NCI-H774 (cell line): ENCODE results near the gene EID2B.

Experiments
- DNase-seq: peaks from one replicate; lab custom pipeline; 2025; lab: John Stamatoyannopoulos, UW

EID2B gene

DNA sequence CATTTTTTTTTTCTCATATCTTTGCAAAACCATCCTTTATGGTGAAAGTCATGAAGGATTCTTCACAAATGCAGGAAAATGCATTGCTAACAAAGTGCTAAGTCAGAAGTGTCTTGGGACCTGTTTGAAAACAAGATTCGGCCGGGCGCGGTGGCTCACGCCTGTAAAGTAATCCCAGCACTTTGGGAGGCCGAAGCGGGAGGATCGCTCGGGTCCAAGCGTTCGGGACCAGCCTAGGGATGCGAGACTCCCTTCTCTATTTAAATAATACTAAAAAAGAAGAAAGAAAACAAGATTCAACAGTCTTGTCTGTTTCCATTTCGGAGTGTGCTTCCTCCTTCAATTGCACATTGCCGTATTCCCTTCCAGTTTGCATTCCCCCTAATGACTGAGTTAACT is 819 bp downstream of the EID2B start:
- DNase-seq: no peak

DNA sequence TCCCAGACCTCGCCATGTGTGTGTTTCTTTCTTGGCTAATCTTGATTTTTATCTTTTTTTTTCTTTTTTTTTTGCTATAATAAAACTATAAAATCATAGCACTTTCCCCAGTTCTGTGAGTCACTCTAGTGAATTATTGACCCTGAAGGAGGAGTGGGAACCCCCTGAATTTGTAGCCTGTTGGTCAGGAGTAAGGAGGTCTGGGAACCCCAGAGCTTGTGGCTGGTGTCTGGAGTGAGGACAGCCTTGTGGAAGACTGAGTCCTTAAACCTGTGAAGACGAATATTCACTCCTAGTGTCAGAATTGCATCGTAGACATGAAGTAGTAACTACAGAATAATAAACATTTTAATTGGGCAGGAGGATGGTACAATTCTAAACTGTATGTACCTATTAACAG is 7.4 kb downstream of the EID2B start:
- DNase-seq: no peak

DNA sequence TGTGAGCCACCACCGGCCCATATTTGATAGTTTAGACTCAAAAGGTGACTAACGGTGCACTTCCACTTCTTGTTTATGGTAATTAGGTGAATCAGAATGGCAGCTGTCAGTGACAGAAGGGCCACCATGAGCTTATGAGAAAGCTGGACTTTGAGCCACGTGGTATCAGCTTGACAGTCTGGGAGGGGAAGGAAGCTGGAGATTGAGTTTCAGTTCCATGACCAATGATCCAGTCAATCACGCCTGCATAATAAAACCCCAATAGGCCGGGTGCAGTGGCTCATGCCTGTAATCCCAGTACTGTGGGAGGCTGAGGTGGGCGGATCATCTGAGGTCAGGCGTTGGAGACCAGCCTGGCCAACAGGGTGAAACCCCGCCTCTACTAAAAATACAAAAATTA is 8.2 kb downstream of the EID2B start:
- DNase-seq: no peak

DNA sequence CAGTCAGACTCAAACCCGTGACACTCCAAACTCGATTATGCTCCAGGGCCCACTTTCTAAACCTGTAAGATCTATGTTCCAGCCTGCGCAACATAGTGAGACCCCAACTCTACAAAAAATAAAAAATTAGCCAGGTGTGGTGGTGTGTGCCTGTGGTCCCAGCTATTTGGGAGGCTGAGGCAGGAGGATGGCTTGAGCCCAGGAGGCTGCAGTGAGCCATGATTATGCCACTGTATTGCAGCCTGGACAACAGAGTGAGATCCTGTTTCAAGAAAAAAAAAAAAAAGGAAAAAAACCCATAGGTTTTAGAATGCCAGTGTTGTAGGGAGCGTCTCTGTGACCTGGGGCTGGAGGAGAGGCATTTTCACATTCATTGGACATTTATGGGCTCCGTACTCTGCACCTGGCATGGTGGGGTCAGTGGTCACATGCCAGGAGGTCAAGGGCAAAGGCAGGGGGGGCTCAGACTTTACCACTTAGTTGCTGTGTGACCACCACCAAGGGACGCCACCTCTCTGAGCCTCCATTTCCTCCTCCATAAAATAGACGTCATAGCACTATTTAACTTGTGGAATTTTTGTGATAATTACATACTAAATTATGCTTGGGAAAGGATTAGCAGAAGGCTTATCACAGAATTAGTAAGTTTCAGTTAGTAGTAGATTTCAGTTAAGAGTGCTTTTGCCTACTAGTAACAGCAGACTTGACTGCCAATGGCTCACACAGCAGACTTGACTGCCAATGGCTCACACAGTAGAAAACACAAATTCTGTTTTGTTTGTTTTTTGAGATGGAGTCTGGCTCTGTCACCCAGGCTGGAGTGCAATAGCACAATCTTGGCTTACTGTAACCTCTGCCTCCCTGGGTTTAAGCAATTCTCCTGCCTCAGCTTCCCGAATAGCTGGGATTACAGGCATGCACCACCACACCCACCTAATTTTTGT is 11.8 kb downstream of the EID2B start:
- DNase-seq: no peak

DNA sequence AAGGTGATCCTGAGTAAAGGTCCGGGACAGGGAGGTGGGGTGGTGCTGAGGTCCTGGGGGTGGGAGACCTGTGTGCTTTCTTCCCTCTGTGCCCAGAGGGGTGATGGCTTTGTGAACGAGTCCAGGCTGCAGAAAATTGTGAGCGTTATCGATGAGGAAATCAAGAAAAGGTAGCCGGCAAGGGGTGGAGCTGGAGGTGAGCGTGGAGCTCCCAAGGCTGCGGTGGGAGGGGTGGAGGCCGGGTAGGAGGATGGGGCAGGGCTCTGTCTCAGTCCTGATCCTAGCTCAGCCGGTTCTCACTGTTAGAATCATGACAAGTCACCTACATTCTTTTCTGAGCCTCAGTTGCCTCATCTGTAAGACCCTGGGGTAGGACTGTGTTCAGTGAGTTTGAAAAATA is 13.7 kb downstream of the EID2B start:
- no peak for DNase-seq

DNA sequence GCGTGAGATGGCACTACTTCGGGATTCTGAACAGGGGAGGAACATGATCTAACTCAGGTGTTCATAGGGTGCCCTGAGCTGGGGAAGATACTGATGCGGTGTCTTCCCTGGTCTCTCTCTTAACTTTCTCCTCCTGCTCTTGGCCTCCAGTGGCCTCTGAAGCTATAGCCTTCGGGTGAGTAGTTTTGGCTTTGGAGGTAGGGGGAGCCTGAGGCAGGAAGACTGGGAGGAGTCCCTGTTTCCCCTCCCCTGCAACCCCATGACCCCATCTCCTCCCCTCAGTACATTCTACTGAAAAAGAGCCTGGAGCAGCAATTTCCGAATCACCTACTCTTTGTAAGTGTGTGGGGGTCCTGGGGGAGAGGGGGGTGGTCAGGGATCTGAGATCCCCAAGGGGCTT is 14.2 kb downstream of the EID2B start:
- DNase-seq: no peak

DNA sequence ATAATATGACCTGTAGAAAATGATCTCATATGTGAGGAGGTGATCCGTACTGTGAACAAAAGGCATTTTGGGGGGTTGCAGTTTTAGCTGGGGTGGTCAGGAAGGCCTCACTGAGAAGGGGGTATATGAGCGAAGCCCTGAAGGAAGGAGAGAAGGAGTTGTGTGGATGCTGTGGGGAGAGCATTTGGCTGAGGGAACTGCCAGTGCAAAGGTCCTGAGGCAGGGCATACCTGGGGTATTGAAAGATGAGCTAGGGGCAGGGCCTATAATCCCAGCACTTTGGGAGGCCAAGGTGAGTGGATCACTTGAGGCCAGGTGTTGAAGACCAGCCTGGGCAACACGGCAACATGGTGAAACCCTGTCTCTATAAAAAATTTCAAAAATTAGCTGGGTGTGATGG is 15.2 kb downstream of the EID2B start:
- DNase-seq: no peak

- no peak for DNase-seq
These were observed 16.4 kb downstream of the EID2B start for GRCh38 chr19:39516270-39516669.

DNA sequence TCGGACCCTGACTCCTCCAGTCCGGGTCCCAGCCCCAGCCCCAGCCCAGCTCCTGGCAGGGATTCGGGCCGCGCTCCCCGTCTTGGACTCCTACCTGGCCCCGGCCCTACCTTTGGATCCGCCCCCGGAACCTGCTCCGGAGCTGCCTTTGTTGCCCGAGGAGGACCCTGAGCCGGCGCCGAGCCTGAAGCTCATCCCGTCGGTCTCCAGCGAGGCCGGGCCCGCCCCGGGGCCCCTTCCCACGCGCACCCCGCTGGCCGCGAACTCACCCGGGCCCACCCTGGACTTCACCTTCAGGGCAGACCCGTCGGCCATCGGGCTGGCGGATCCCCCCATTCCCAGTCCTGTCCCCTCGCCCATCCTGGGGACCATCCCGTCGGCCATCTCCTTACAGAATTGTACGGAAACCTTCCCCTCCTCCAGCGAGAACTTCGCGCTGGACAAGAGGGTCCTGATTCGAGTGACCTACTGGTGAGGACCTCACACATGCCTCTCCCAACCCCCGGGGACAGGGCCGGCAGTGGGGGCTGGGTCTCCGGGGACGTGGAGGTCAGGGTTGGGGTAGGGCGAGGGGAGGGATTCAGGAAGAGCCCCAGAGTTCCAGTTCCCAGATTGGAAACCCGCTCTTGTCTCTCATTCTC is 17.0 kb downstream of the EID2B start:
- DNase-seq: no peak

DNA sequence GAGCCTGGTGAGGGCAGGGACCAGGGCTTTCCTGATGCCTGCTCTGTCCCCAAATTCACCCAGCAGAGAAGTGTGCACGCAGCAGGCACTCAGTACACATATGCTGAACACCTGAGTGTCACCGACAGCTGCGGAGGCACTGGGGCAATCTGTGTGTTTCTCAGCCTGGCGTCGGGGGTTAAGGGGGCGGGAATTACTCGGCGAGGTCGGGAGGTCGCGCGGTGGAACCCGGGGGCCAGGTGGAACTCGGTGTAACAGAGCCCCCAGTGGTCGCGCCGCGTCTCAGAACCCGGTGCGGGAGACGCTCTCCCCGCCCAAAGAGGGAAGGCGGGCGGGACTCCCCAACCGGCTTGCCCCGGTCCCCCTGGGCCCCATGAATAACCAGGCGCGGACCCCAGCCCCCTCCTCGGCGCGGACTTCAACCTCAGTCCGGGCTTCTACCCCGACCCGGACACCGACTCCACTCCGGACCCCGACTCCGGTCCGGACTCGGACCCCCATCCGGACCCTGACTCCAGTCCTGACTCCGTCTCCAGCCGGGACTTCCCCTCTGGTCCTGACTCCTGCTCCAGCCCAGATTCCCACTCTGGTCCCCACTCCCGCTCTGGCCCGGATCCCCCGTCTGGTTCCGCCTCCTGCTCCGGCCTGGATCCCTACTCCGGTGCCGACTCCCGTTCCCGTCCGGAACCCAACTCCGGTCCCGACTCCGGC is 17.7 kb downstream of the EID2B start, which contains the start of gene SELENOV:
Gene SELENOV (plus strand): TSS at position 300 of the 711 bp plus-strand sequence. CDS start 74 bp downstream, at position 374.
- peak; percentile 9 for DNase-seq

- no peak for DNase-seq
These were observed 19.7 kb downstream of the EID2B start for GRCh38 chr19:39512988-39513387.

DNA sequence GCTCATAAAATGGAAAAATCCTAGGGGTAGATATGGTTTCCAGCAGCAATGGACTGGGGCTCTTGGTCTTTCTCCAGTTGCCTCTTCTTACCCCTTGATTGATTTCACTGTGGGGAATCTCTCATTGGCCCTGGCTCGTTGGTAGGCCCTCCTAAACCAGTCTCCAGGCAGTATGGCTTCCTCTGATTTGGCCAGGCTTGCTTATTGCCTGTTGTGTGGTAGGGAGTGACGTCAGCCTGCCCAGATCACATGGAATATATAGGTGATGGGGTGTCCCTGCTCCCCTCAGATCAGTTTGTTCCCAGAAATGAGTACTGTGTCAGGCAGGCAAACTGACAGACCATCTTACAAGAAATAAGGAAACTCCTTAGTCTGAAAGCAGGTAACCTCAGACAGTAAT is 23.4 kb downstream of the EID2B start:
- no peak for DNase-seq

DNA sequence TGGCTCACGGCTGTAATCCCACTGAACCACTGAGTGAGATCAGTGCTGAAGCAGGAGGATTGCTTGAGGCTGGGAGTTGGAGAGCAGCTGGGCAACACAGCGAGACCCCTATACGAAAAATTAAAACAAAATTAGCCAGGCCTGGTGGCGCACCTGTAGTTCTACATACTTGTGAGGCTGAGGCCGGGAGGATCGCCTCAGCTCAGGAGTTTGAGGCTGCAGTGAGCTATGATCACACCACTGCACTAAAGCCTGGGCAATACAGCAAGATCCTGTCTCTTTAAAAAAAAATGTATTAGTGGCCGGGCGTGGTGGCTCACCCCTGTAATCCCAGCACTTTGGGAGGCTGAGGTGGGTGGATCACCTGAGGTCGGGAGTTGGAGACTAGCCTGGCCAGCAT is 24.0 kb downstream of the EID2B start:
- no peak for DNase-seq

- DNase-seq: no peak
These were observed 24.8 kb downstream of the EID2B start for GRCh38 chr19:39507715-39508364.

DNA sequence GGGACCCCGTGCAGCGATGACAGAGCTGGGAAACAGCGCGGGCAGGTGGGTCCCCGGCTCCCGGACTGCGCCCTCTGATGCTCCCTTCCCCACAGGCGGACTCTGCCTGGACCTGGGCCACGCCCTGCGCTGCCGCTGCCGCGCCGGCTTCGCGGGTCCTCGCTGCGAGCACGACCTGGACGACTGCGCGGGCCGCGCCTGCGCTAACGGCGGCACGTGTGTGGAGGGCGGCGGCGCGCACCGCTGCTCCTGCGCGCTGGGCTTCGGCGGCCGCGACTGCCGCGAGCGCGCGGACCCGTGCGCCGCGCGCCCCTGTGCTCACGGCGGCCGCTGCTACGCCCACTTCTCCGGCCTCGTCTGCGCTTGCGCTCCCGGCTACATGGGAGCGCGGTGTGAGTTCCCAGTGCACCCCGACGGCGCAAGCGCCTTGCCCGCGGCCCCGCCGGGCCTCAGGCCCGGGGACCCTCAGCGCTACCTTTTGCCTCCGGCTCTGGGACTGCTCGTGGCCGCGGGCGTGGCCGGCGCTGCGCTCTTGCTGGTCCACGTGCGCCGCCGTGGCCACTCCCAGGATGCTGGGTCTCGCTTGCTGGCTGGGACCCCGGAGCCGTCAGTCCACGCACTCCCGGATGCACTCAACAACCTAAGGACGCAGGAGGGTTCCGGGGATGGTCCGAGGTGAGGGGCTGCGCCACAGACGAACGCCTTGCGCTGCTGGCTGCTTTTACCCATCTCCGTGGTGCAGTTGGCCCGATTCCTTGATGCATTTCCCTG is 25.5 kb downstream of the EID2B start:
- DNase-seq: peak; percentile 51

GRCh38 chr19:39506598-39506943 is 26.1 kb downstream of the EID2B start:
- no peak for DNase-seq

GRCh38 chr19:39502640-39503417 is 29.8 kb downstream of the EID2B start:
- DNase-seq: no peak

- DNase-seq: no peak
These were observed 31.3 kb downstream of the EID2B start for GRCh38 chr19:39501340-39501739.

DNA sequence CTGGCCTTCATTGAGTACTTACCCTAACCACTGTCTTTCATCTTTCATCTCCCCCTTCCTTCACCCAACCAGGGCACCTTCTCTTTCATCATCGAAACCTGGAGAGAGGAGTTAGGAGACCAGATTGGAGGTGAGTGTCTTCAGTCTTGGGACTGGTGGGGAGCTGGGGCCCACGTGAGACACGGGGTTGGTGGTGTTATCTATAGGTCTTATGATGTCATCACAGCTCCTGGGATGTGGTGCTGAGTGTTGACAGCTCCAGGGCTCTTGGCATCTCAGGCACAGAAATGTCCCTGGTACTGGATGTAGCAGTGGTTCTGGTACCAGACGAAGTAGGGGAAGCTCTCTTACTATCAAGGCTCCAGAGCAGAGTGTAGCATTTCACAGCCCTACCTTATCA is 32.1 kb downstream of the EID2B start:
- DNase-seq: no peak

DNA sequence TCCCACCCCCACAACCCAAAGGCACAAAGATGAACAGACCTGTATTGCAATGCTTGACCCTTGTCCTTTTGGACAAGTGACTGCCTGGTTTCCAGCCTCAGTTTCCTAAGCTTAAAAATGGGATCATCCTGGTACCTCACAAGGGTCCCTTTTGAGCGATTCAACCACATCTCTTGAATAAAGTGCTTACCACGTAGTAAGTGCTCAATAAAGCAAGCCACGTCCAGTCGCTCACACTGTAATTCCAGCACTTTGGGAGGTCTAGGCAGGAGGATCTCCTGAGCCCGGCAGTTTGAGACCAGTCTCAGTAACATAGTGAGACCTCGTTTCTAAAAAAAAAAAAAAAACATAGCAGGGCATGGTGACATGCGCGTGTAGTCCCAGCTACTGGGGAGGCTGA is 32.7 kb downstream of the EID2B start:
- no peak for DNase-seq
